ENCODE results near the gene KRTAP5-10. TPM values are rescaled to one million over a fixed set of nuclear protein-coding genes. Genes with fewer than 3 reads are reported as not detected.
"Not testable (repeated sequence)": the region's sequence is repeated elsewhere in the genome, so short reads cannot be mapped to it uniquely, and the experiment has no call there.

The KRTAP5-10 gene
- total RNA-seq, 1 donor = not detected

- no peaks in the 10 kb centered on the region for H3K4me1 ChIP-seq (ENCODE audit: insufficient read depth, low read length)
- H3K27me3 ChIP-seq (ENCODE audit: insufficient read depth, low read length) = no peaks in the 10 kb centered on the region
- H3K9me3 ChIP-seq (ENCODE audit: low read depth, low read length) = no peaks in the 10 kb centered on the region
- H3K4me3 ChIP-seq (ENCODE audit: low read length) = no peak overlapping the region
Measured at GRCh38 chr11:71555508-71555907, 9.9 kb upstream of the KRTAP5-10 start.

GRCh38 chr11:71556018-71556417 lies 9.3 kb upstream of the KRTAP5-10 start:
- no peaks in the 10 kb centered on the region for H3K9me3 ChIP-seq (ENCODE audit: low read depth, low read length)

GRCh38 chr11:71557257-71557656 lies 8.1 kb upstream of the KRTAP5-10 start:
- no peaks in the 10 kb centered on the region for H3K4me1 ChIP-seq (ENCODE audit: insufficient read depth, low read length)
- H3K27me3 ChIP-seq (ENCODE audit: insufficient read depth, low read length) = no peaks in the 10 kb centered on the region
- no peak overlapping the region for H3K4me3 ChIP-seq (ENCODE audit: low read length)
- no peaks in the 10 kb centered on the region for H3K9me3 ChIP-seq (ENCODE audit: low read depth, low read length)

More at GRCh38 chr11:71556018-71556417, 9.3 kb upstream of the KRTAP5-10 start:
- Histone ChIP-seq H3K4me3 (ENCODE audit: low read length) (no peak overlapping the region), H3K27me3 (ENCODE audit: insufficient read depth, low read length) (no peaks in the 10 kb centered on the region), H3K4me1 (ENCODE audit: insufficient read depth, low read length) (no peaks in the 10 kb centered on the region)

DNA sequence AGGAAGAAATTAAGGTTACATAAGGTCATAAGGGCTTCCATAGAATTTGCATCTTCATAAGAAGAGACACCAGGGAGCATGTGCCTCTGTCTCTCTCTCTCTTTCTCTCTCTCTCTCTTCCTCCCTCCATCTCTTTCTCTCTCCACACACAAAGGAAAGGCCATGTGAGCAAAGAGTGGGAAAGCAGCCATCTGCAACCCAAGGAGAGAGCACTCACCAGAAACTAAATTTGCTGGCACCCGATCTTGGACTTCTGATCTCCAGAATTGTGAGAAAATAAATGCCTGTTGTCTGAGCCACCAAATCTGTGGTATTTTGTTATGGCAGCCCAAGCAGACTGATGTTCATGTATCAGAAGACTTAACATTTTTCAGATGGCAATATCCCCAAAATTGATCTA lies 6.4 kb upstream of the KRTAP5-10 start:
- Histone ChIP-seq H3K4me3 (ENCODE audit: low read length) (no peak overlapping the region), H3K27me3 (ENCODE audit: insufficient read depth, low read length) (no peaks in the 10 kb centered on the region), H3K9me3 (ENCODE audit: low read depth, low read length) (no peaks in the 10 kb centered on the region), H3K4me1 (ENCODE audit: insufficient read depth, low read length) (no peaks in the 10 kb centered on the region)

DNA sequence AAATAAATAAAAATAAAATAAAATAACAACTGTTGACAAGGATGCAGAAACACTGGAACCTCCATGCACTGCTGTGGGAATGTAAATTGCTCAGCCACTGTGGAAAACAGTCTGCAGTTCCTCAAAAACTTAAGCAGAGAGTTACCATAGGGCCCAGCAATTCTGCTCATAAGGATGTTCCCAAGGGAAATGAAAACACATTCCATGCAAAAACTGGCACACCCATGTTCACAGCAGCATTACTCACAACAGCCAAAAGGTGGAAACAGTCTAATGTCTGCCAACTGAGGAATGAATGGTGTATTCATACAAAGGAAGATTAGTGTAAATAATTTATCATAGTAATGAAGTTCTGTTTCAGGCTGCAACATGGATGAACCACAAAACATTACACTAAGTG lies 3.2 kb upstream of the KRTAP5-10 start:
- Histone ChIP-seq H3K4me1 (ENCODE audit: insufficient read depth, low read length) (no peaks in the 10 kb centered on the region), H3K27me3 (ENCODE audit: insufficient read depth, low read length) (no peaks in the 10 kb centered on the region), H3K4me3 (ENCODE audit: low read length) (no peak overlapping the region), H3K9me3 (ENCODE audit: low read depth, low read length) (no peaks in the 10 kb centered on the region)

- Histone ChIP-seq H3K27me3 (ENCODE audit: insufficient read depth, low read length) (no peaks in the 10 kb centered on the region), H3K4me1 (ENCODE audit: insufficient read depth, low read length) (no peaks in the 10 kb centered on the region), H3K4me3 (ENCODE audit: low read length) (no peak overlapping the region), H3K9me3 (ENCODE audit: low read depth, low read length) (no peaks in the 10 kb centered on the region)
Measured at GRCh38 chr11:71563406-71563805, 2.0 kb upstream of the KRTAP5-10 start.

DNA sequence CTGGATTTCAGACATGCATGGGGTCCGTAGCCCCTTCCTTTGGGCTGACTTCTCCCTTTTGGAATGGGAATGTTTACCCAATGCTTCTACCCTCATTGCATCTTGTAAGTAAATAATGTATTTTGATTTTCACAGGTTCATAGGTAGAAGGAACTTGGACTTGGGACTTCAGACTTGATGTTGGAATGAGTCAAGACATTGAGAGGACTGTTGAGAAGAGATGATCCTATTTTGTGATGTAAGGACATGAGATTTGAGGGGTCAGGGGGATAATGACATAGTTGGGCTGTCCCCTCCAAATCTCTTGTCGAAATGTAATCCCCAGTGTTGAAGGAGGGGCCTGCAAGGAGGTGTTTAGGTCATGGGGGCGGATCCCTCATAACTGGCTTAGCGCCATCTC lies 933 bp upstream of the KRTAP5-10 start:
- Histone ChIP-seq H3K4me1 (ENCODE audit: insufficient read depth, low read length) (no peaks in the 10 kb centered on the region), H3K27me3 (ENCODE audit: insufficient read depth, low read length) (no peaks in the 10 kb centered on the region), H3K9me3 (ENCODE audit: low read depth, low read length) (no peaks in the 10 kb centered on the region), H3K4me3 (ENCODE audit: low read length) (no peak overlapping the region)

DNA sequence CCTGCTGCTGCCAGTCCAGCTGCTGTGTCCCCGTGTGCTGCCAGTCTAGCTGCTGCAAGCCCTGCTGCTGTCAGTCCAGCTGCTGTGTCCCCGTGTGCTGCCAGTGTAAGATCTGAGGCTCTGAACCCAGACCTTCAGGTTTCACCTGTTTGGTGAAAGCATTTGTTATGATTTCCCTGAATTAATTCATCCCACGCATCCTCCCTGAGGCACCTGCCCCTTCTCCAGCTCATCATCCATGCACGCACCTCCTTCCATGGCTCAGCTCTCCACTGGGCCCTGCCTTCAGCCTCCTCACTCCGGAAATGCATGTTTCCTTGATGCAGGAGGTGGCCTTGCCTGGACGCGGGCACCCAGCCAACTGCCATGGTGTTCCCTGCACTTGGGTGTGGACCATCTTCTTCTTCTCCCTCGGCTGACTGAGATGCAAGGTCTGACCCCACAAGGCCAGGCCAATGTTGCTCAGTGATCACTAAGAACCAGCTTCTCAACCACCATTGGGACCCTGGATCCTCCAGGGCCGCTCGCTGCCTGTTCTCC lies 788 bp downstream of the KRTAP5-10 start:
- H3K9me3 ChIP-seq (ENCODE audit: low read depth, low read length) = no peaks in the 10 kb centered on the region
- H3K4me3 ChIP-seq (ENCODE audit: low read length) = no peak overlapping the region
- no peaks in the 10 kb centered on the region for H3K27me3 ChIP-seq (ENCODE audit: insufficient read depth, low read length)
- H3K4me1 ChIP-seq (ENCODE audit: insufficient read depth, low read length) = no peaks in the 10 kb centered on the region

- not testable (repeated sequence) for H3K4me1 ChIP-seq (ENCODE audit: insufficient read depth, low read length); H3K9me3 ChIP-seq (ENCODE audit: low read depth, low read length); H3K27me3 ChIP-seq (ENCODE audit: insufficient read depth, low read length); H3K4me3 ChIP-seq (ENCODE audit: low read length)
Measured at GRCh38 chr11:71566626-71567599, 1.6 kb downstream of the KRTAP5-10 start.

GRCh38 chr11:71567633-71568032 lies 2.3 kb downstream of the KRTAP5-10 start:
- H3K4me3 ChIP-seq (ENCODE audit: low read length); H3K4me1 ChIP-seq (ENCODE audit: insufficient read depth, low read length); H3K27me3 ChIP-seq (ENCODE audit: insufficient read depth, low read length); H3K9me3 ChIP-seq (ENCODE audit: low read depth, low read length): not testable (repeated sequence)

- no peaks in the 10 kb centered on the region for H3K9me3 ChIP-seq (ENCODE audit: low read depth, low read length)
- no peaks in the 10 kb centered on the region for H3K27me3 ChIP-seq (ENCODE audit: insufficient read depth, low read length)
- H3K4me3 ChIP-seq (ENCODE audit: low read length) = no peak overlapping the region
- no peaks in the 10 kb centered on the region for H3K4me1 ChIP-seq (ENCODE audit: insufficient read depth, low read length)
Measured at GRCh38 chr11:71568704-71569349, 3.5 kb downstream of the KRTAP5-10 start.

DNA sequence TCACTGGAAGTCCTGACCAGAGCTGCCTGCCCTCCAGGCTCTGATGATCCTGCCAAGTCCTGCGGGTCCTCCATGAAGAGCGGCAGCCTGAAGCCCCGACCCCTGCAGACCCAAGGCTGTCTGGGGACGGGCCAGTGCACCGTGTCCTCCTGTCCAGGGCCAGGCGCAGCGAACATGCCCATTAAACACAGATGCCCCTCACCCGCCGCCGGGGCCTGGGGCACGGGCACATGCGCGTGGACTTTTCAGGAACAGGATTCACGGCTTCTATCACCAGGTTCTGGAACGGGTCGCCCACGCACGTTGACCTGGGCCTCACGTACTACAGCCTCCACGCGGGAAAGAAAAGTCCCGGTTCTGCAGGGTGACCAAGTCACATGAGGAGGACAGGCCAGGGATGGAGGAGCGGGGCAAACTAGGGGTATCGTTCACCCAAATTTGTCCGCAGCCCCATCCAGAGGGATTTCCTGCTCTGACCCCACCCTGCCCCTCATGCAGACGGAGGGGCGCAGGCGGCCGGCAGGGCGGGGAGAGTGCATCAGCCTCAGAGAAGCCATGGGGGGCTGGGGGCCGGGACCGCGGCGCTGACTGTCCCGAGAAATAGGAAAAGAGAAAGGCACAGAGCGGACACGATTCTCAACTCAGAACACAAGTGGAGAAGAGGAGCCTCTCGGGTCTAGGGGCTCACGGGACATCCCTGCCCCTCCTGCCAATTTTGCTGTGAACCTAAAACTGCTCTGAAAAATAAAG lies 5.9 kb downstream of the KRTAP5-10 start:
- not testable (repeated sequence) for H3K9me3 ChIP-seq (ENCODE audit: low read depth, low read length); H3K27me3 ChIP-seq (ENCODE audit: insufficient read depth, low read length); H3K4me3 ChIP-seq (ENCODE audit: low read length); H3K4me1 ChIP-seq (ENCODE audit: insufficient read depth, low read length)

GRCh38 chr11:71572811-71573210 lies 7.4 kb downstream of the KRTAP5-10 start:
- no peak overlapping the region for H3K4me3 ChIP-seq (ENCODE audit: low read length)
- H3K9me3 ChIP-seq (ENCODE audit: low read depth, low read length) = no peaks in the 10 kb centered on the region
- H3K27me3 ChIP-seq (ENCODE audit: insufficient read depth, low read length) = no peaks in the 10 kb centered on the region

GRCh38 chr11:71574418-71574817 lies 9.1 kb downstream of the KRTAP5-10 start:
- no peaks in the 10 kb centered on the region for H3K27me3 ChIP-seq (ENCODE audit: insufficient read depth, low read length)
- no peaks in the 10 kb centered on the region for H3K9me3 ChIP-seq (ENCODE audit: low read depth, low read length)
- no peaks in the 10 kb centered on the region for H3K4me1 ChIP-seq (ENCODE audit: insufficient read depth, low read length)
- no peak overlapping the region for H3K4me3 ChIP-seq (ENCODE audit: low read length)

More at GRCh38 chr11:71572811-71573210, 7.4 kb downstream of the KRTAP5-10 start:
- no peaks in the 10 kb centered on the region for H3K4me1 ChIP-seq (ENCODE audit: insufficient read depth, low read length)

All from mononuclear cell (primary cell).